D721Med (cell line): ENCODE data around the gene MTUS2.
"Not testable (repeated sequence)": the region's sequence is repeated elsewhere in the genome, so short reads cannot be mapped to it uniquely, and the experiment has no call there.

ENCODE experiments used
- DNase-seq: peaks from one replicate; pipeline ENCODE4 v3.0.0; 2011; ENCODE audit warnings: low spot score; ENCODE audit not compliant: insufficient read length
- FAIRE-seq: peaks from 2 replicates; lab custom pipeline; 2011; peaks lifted over from hg19 to GRCh38; lab: Jason Lieb, UNC
- CTCF ChIP-seq: IDR thresholded peaks from 2 replicates; pipeline ENCODE4 v1.5.1; 2012; ENCODE audit warnings: mild to moderate bottlenecking, control low read depth; ENCODE audit not compliant: insufficient read depth; ENCODE audit errors: missing control alignments

MTUS2 gene

DNA sequence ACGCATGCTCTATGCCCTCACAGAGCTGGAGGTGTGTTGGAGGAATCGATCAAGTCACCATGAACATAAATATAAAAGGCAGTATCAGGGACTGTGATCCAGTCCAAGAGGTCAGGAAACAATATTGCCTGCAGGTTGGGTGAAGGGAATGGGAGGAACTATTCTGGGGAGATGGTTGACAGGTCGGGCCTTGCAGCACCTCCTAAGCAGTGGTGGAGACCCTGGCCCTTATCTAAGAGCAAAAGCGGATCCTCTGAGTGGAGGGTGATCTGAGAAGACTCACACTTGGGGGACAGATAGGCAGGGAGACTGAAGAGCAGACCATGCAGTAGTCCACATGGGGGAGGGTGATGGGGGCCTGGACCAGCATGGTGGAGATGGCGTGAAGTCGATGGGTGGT, 561.9 kb downstream of the MTUS2 start:
- no peak for TF ChIP-seq CTCF
- DNase-seq (no peak), FAIRE-seq (no peak)

- no peak for DNase-seq
- FAIRE-seq, result no peak
- TF ChIP-seq CTCF, result no peak
Measured at GRCh38 chr13:29383476-29383875, 563.3 kb downstream of the MTUS2 start.

DNA sequence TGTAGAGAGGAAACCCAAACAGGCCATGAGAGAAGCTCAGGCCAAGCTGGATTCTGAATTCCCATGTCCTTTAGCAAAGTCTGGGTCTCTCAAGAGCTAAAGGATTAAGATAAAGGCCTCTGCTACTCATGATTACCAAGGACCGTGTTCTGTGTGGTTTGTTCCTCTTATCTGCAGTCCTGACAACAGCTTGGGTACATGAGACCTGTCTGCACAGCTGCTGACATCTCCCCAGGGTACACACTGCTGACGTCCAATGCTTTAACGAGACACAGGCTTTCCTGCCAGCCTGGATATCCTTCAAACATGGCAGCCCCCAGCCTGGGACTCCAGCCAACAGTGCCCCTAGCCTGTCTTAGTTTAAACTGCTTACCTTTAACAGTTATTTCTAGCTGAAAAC, 564.3 kb downstream of the MTUS2 start:
- DNase-seq, result no peak
- TF ChIP-seq CTCF, result no peak
- FAIRE-seq, result no peak

GRCh38 chr13:29384871-29385270, 564.7 kb downstream of the MTUS2 start:
- TF ChIP-seq CTCF, result no peak
- no peak for DNase-seq
- no peak for FAIRE-seq

DNA sequence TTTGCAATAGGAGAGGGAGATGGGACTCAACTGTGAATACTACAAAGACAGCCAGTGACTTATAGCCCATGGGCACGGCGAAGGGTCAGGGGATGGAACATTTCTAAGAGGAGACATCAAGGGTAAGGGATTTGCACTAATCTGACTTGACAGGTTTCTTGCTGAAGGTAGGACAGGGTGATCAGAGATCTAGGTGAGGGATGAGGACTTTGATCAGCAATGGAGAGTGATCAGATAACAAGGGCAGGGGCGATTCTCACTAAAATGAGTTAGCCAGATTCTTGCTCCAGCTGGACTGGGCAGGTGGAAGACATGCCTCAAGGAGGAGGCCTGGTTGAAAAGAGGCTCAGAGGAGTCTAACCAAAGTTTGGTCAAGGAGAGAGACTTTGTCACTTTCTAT, 566.1 kb downstream of the MTUS2 start:
- TF ChIP-seq CTCF, result no peak
- no peak for FAIRE-seq
- DNase-seq, result no peak

- DNase-seq, FAIRE-seq: not testable (repeated sequence)
Measured at GRCh38 chr13:29390598-29390997, 570.5 kb downstream of the MTUS2 start.

DNA sequence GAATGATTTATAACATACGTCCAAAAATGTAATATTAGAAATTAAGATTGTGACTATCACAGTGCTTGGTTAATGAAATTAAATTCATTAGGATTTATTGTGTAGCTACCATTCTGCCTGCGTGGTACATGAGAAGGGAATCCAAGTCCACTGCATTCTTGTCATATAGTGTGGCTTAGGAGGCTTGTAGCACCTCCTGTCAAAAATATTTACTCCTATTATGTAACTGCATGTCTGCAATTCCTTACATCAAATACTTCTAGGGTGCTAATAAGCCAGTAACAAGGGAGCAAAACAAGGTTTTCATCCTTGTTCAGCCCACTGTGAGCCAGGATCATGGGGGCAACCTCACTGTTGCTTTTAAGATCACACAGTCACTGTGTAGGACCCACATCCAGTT, 576.3 kb downstream of the MTUS2 start:
- FAIRE-seq (no peak), DNase-seq (no peak)
- no peak for TF ChIP-seq CTCF

GRCh38 chr13:29397265-29397664, 577.1 kb downstream of the MTUS2 start:
- TF ChIP-seq CTCF, result no peak
- DNase-seq (no peak), FAIRE-seq (no peak)
